Central memory CD4-positive, alpha-beta T cell (primary cell): Measurements from ENCODE around the gene GRM6.

Experiments used
- DNase-seq: peaks from one replicate; pipeline ENCODE4 v3.0.0; 2022

GRM6 gene

GRCh38 chr5:178983728-178984127, 11.4 kb downstream of the GRM6 start:
- no peak for DNase-seq

DNA sequence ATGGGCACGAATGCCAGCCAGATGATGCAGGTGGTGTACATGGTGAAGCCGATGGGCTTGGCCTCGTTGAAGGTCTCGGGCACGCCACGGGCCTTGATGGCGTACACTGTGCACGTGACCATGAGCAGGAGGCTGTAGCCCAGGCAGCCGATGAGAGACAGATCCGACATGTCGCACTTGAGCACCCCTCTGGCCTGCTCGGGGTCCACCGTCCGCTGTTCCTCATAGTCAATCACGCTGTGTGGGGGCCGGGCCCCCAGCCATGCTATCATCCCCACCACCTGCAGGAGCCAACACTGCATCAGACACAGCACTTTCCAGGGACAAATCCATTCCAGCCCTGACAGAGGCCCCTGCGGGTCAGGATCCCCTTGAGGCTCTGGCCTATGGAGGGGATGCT, 12.2 kb downstream of the GRM6 start:
- DNase-seq, result no peak

- DNase-seq, result no peak
These were observed 13.7 kb downstream of the GRM6 start for GRCh38 chr5:178981381-178981780.

DNA sequence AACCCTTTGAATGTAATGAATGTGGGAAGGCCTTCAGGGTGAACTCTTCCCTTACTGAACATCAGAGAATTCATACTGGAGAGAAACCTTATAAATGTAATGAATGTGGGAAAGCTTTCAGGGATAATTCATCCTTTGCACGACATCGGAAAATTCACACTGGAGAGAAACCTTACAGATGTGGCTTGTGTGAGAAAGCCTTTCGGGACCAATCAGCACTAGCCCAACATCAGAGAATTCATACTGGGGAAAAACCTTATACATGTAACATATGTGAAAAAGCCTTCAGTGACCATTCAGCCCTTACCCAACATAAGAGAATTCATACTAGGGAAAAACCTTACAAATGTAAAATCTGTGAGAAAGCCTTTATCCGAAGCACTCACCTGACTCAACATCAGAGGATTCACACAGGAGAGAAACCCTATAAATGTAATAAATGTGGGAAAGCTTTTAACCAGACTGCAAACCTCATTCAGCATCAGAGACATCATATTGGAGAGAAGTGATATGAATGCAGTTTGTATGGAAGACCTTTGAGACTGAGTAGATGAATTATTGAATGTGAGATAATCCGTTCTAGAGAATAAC, 29.6 kb downstream of the GRM6 start:
- DNase-seq, result no peak

- no peak for DNase-seq
These were observed 53.8 kb downstream of the GRM6 start for GRCh38 chr5:178941361-178941760.

DNA sequence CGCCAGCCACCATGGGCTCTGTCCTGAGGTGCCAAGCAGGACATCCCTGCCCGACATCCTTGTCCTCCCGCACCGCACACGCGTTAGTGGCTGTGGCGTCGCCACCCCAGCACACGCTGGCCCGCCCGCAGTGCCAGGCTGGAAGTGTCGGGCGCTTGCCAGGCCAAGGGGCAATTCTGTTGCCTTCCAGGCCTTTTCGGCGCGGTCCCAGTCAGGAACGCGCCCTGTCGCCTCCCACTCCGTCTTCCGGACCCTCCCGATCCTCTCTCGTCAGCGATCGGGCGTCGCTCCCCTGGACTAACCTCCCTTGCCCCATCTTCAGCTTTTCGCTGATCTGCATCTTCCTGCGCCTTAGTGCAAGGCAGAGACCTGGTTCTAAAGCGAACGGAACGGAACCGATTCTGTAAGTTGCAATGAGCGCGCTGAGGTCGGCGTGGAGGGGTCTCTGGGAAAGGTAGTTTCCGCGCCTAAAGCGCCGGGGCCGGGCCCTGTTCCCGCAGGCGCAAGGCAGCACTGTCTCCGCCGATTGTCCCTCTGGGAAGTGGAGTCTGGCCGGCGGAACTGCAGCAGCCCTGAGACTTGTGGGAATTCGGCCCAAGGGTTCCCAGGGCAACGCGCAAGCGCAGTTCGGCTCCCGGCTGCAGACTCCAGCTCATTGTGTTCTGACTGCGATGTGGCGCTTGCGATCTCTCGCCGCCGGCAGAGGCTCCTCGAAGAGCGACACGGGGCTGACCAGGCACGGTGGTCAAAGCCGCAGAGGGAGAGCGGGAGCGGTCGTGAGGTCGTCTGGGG, 54.4 kb downstream of the GRM6 start, which contains the start of gene ZNF454:
Gene ZNF454 (plus strand): TSS at position 630 of the 792 bp plus-strand sequence. CDS start 1,594 bp downstream, outside the sequence.
- no peak for DNase-seq

- no peak for DNase-seq
These were observed 63.0 kb downstream of the GRM6 start for GRCh38 chr5:178931846-178932760.
